Keratinocyte (primary cell): ENCODE data around the gene MDFIC2. TPM values are rescaled to one million over a fixed set of nuclear protein-coding genes. Genes with fewer than 3 reads are reported as not detected.

Experiments used
- DNase-seq: peaks from one replicate; pipeline ENCODE4 v3.0.0-alpha.2; 2011; ENCODE audit warnings: low read depth, missing footprints, low spot score
- FAIRE-seq: peaks from 2 replicates; lab custom pipeline; 2011; peaks lifted over from hg19 to GRCh38; lab: Jason Lieb, UNC
- H2AFZ ChIP-seq: 2 replicates; pipeline ENCODE4 v1.6.0; 2012; ENCODE audit warnings: low read length, control low read depth, inconsistent platforms; ENCODE audit not compliant: control insufficient read depth
- H3K27ac ChIP-seq: 2 replicates; pipeline ENCODE4 v1.5.1; 2011; ENCODE audit warnings: low read length; ENCODE audit not compliant: control insufficient read depth, insufficient read depth
- H3K27me3 ChIP-seq: 3 replicates; pipeline ENCODE4 v1.6.0; 2011; ENCODE audit warnings: low read length; ENCODE audit not compliant: control insufficient read depth, insufficient read depth; ENCODE audit errors: extremely low read depth
- H3K36me3 ChIP-seq, 2 experiments: 2 replicates in 1 of 2; 3 replicates in 1 of 2; pipeline ENCODE4 v1.5.1; 2011; ENCODE audit warnings: low read length in 2 of 2, mild to moderate bottlenecking in 1 of 2; ENCODE audit not compliant: control insufficient read depth in 2 of 2, insufficient read depth in 2 of 2; ENCODE audit errors: extremely low read depth in 1 of 2
- H3K4me1 ChIP-seq: 3 replicates; pipeline ENCODE4 v1.5.1; 2011; ENCODE audit warnings: low read length; ENCODE audit not compliant: control insufficient read depth, insufficient read depth; ENCODE audit errors: extremely low read depth
- H3K4me2 ChIP-seq: 3 replicates; pipeline ENCODE4 v1.6.0; 2011; ENCODE audit warnings: low read depth, low read length; ENCODE audit not compliant: control insufficient read depth, insufficient read depth; ENCODE audit errors: extremely low read depth
- H3K4me3 ChIP-seq, 3 experiments: fragments of 200-600 bp in 1 of 3; sonication (generic) in 1 of 3; 2 replicates in 2 of 3; 3 replicates in 1 of 3; pipeline ENCODE4 v1.5.1; 2011 to 2016; ENCODE audit warnings: low read length in 3 of 3, mild to moderate bottlenecking in 3 of 3, control low read depth in 2 of 3, inconsistent platforms in 1 of 3, low read depth in 1 of 3, mixed read lengths in 1 of 3, mixed run types in 1 of 3, moderate library complexity in 1 of 3; ENCODE audit not compliant: control insufficient read depth in 2 of 3, insufficient read depth in 2 of 3; ENCODE audit errors: extremely low read depth in 1 of 3
- H3K79me2 ChIP-seq: 2 replicates; pipeline ENCODE4 v1.6.0; 2012; ENCODE audit warnings: low read length; ENCODE audit not compliant: control insufficient read depth, insufficient read depth
- H3K9ac ChIP-seq: 3 replicates; pipeline ENCODE4 v1.6.0; 2011; ENCODE audit warnings: low read length; ENCODE audit not compliant: control insufficient read depth, insufficient read depth; ENCODE audit errors: extremely low read depth
- H3K9me1 ChIP-seq: 3 replicates; pipeline ENCODE4 v1.6.0; 2011; ENCODE audit warnings: low read length; ENCODE audit not compliant: control insufficient read depth, insufficient read depth; ENCODE audit errors: extremely low read depth
- H3K9me3 ChIP-seq: 2 replicates; pipeline ENCODE4 v1.5.1; 2012; ENCODE audit warnings: low read depth, low read length; ENCODE audit not compliant: control insufficient read depth
- H4K20me1 ChIP-seq: 3 replicates; pipeline ENCODE4 v1.6.0; 2011; ENCODE audit warnings: low read length; ENCODE audit not compliant: control insufficient read depth, insufficient read depth; ENCODE audit errors: extremely low read depth
- EZH2 ChIP-seq: IDR thresholded peaks from one replicate; pipeline ENCODE4 v1.6.1; 2012; ENCODE audit warnings: inconsistent platforms, mild to moderate bottlenecking, low read length, moderate library complexity
- dilution Hi-C: fragments of 300-500 bp; cut with MboI; formaldehyde crosslinking; loops from one replicate; pipeline ENCODE4 v1.7.0; 2020; ENCODE audit warnings: low sequenced_read_pairs; ENCODE audit not compliant: extremely low pct_ligation_motif_present
- polyA plus RNA-seq, 5 experiments: library from polyadenylated mRNA; depleted of rRNA in 3 of 5; stranded (reverse) in 3 of 5; stranded (forward) in 1 of 5; unstranded in 1 of 5; fragments of >200 nt; gene quantifications; 1 replicate in 1 of 5; 2 replicates in 3 of 5; 3 replicates in 1 of 5; pipeline versions ENCODE4 v1.2.1 to v1.2.3, GENCODE V29; 2011 to 2012; ENCODE audit warnings: missing spikeins in 2 of 5, low read depth in 1 of 5, low replicate concordance in 1 of 5
- TF ChIP-seq, protein P1 (sequence below), 3 experiments: IDR thresholded peaks in 1 of 3; conservative IDR thresholded peaks in 1 of 3; optimal IDR thresholded peaks in 1 of 3; 2 replicates in 2 of 3; 3 replicates in 1 of 3; pipeline versions ENCODE3 to v1.5.1; 2011; ENCODE audit warnings: low read length in 3 of 3, mild to moderate bottlenecking in 3 of 3, moderate library complexity in 2 of 3, control low read depth in 1 of 3, inconsistent platforms in 1 of 3; ENCODE audit not compliant: insufficient read depth in 2 of 3; ENCODE audit errors: extremely low read depth in 1 of 3

Gene MDFIC2
- polyA plus RNA-seq, 1 donor (not counting 4 experiments of a cell fraction or from before 2014, with no cell fraction given): not detected

DNA sequence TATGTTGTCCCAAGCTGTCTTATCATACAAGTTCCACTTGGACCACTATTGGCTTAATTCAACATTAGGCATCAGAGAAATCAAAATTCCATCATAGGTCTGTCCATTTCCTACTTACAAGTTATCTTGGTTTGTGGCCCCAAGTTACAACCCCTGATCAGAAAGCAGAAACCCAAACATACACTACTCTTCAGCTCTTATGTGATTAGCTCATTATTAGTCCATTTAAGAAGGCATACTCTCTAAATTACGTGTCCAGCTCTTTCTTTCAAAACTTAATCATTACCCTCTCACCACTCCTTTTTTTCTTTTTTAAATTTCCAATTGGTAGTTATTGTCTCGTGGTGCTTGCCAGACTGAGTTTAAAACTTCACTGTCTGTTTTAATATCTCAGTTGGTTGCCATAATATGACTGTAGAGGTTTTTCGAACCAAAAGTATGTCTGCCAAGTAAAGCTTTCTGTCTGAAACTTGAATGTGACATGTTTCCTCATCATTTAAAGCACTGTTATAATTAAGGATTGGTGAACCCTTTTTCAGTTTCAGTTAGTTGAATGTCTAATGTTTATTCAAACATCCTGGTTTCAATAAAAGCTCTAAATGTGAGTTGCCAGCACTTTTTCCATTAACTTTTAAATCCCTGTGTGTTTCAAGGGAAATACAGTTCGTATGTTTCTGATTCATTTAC, 162.6 kb downstream of the MDFIC2 start:
- no peak for TF ChIP-seq EZH2
- TF ChIP-seq, protein P1, sequence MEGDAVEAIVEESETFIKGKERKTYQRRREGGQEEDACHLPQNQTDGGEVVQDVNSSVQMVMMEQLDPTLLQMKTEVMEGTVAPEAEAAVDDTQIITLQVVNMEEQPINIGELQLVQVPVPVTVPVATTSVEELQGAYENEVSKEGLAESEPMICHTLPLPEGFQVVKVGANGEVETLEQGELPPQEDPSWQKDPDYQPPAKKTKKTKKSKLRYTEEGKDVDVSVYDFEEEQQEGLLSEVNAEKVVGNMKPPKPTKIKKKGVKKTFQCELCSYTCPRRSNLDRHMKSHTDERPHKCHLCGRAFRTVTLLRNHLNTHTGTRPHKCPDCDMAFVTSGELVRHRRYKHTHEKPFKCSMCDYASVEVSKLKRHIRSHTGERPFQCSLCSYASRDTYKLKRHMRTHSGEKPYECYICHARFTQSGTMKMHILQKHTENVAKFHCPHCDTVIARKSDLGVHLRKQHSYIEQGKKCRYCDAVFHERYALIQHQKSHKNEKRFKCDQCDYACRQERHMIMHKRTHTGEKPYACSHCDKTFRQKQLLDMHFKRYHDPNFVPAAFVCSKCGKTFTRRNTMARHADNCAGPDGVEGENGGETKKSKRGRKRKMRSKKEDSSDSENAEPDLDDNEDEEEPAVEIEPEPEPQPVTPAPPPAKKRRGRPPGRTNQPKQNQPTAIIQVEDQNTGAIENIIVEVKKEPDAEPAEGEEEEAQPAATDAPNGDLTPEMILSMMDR (optimal IDR thresholded peaks at IDR 0.05 in 1 of 3, IDR thresholded peaks at IDR 0.05 in 1 of 3, conservative IDR thresholded peaks at IDR 0.05 in 1 of 3; ENCODE audit: extremely low read depth in 1 of 3, insufficient read depth in 2 of 3, low read length in 3 of 3): no peak
- Histone ChIP-seq H3K79me2 (no peaks in the 10 kb centered on the region), H3K27me3 (no peaks in the 10 kb centered on the region), H3K36me3 (no peaks in the 10 kb centered on the region), H3K9ac (no peak overlapping the region), H3K9me3 (no peaks in the 10 kb centered on the region), H2AFZ (no peak overlapping the region), H3K27ac (no peak overlapping the region), H3K4me1 (no peaks in the 10 kb centered on the region), H3K9me1 (no peaks in the 10 kb centered on the region), H3K4me2 (no peak overlapping the region), H4K20me1 (no peaks in the 10 kb centered on the region), H3K4me3 (no peak overlapping the region)
- dilution Hi-C loops: no loop called here
- DNase-seq: no peak
- FAIRE-seq: no peak
